ENCODE data around the gene KCNK5. TPM values are rescaled to one million over a fixed set of nuclear protein-coding genes. Genes with fewer than 3 reads are reported as not detected.
A peak's percentile ranks its signal among the peaks of the same experiment; 100 is the strongest.

The KCNK5 gene
- total and polyA plus RNA-seq, 4 donors = 6.0 to 22.0 (median 16.1) TPM

DNA sequence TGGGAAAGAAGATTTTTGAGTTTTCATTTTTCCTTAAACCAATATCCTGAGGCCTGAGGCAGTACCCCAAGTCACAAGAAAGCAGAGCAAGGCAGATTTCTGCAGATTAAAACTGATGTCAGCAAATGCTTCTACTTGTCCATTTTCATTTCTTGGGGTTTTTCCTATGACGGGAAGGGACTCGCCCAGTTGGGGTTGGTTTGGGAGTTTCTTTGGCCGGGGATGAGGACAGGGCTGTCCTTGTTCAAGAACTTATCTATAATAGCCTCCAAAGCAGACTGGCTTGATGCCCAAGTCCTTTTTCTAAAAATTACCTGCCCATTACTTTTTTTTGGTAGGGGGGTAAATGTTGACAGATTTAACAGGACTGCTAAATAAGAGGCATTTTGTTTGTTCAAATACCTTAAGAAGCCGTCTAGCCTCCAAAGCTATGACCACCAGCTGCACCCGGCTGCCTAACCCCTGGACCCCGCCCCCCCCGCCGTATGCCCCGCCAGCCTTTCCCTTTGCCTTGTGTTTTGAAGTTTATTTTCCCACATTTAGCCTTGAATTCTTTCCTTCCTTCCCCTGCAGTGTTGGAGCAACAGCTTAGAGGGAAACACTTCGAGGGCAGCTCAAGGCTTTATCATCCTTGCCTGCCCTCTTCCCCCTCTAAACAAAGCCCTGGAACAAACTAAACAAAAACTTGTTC is 2.5 kb downstream of the KCNK5 start:
- Histone ChIP-seq H3K9me3 (ENCODE audit: control insufficient read depth in 4 of 4, insufficient read depth in 3 of 4, low read length in 3 of 4) (no peaks in the 10 kb centered on the region), H3K27me3 (ENCODE audit: control insufficient read depth in 3 of 3, insufficient read depth in 3 of 3, low read length in 2 of 3) (no peaks in the 10 kb centered on the region), H3K4me3 (peak overlapping the region; percentile 0), H3K9ac (ENCODE audit: insufficient read depth in 1 of 2, low read length in 2 of 2) (peak overlapping the region in 1 of 2 donors; percentile 3), H3K27ac (ENCODE audit: low read depth in 1 of 2, low read length in 1 of 2) (peak overlapping the region in 1 of 2 donors; percentile 13), H3K36me3 (ENCODE audit: control insufficient read depth in 4 of 4, insufficient read depth in 4 of 4, low read length in 4 of 4) (no peaks in the 10 kb centered on the region), H3K4me1 (ENCODE audit: control insufficient read depth in 5 of 5, insufficient read depth in 5 of 5, low read length in 5 of 5) (peaks cover 0 to 63% (median 25%) of the 10 kb centered on the region in 5 donors)
- WGBS, 2 donors = 22 to 23% methylated on average over 10 of the region's 10 CpGs
- DNase-seq = peak; percentile 38 to 57 (median 53)
- ATAC-seq (ENCODE audit: insufficient read depth, low FRiP score) = no peak
- TF ChIP-seq, protein P1, sequence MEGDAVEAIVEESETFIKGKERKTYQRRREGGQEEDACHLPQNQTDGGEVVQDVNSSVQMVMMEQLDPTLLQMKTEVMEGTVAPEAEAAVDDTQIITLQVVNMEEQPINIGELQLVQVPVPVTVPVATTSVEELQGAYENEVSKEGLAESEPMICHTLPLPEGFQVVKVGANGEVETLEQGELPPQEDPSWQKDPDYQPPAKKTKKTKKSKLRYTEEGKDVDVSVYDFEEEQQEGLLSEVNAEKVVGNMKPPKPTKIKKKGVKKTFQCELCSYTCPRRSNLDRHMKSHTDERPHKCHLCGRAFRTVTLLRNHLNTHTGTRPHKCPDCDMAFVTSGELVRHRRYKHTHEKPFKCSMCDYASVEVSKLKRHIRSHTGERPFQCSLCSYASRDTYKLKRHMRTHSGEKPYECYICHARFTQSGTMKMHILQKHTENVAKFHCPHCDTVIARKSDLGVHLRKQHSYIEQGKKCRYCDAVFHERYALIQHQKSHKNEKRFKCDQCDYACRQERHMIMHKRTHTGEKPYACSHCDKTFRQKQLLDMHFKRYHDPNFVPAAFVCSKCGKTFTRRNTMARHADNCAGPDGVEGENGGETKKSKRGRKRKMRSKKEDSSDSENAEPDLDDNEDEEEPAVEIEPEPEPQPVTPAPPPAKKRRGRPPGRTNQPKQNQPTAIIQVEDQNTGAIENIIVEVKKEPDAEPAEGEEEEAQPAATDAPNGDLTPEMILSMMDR (IDR thresholded peaks at IDR 0.05; ENCODE audit: control extremely low read depth, extremely low read depth) = no peak

DNA sequence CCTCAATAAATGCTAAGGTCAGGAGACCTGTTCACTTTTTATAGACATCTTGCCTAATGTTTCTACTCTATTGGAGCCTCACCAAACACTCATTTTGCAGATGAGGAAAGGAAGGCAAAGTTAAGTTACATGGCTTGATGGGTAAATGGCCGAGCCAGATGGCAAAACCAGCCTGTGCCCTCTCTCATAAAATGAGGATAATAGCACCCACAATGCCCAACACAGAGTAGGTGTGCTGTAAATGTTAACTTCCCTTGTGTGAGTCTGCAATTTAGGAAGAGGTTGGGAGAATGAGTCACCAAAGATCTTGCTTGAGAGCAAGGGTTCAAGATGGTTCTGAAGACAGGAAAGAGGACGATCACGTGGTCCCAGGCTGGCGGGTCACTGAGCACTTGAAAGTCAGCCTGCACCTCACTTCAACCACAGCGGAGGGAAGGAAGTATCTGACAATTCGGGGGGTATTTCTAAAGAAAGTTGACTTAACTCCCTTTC is 3.3 kb downstream of the KCNK5 start:
- Histone ChIP-seq H3K27me3 (ENCODE audit: control insufficient read depth in 3 of 3, insufficient read depth in 3 of 3, low read length in 2 of 3) (no peaks in the 10 kb centered on the region), H3K9ac (ENCODE audit: insufficient read depth in 1 of 2, low read length in 2 of 2) (no peak overlapping the region), H3K9me3 (ENCODE audit: control insufficient read depth in 4 of 4, insufficient read depth in 3 of 4, low read length in 3 of 4) (no peaks in the 10 kb centered on the region), H3K4me1 (ENCODE audit: control insufficient read depth in 5 of 5, insufficient read depth in 5 of 5, low read length in 5 of 5) (peaks cover 0 to 71% (median 26%) of the 10 kb centered on the region in 5 donors), H3K27ac (ENCODE audit: low read depth in 1 of 2, low read length in 1 of 2) (peak overlapping the region in 1 of 2 donors; percentile 0), H3K4me3 (no peak overlapping the region), H3K36me3 (ENCODE audit: control insufficient read depth in 4 of 4, insufficient read depth in 4 of 4, low read length in 4 of 4) (peaks cover 0 to 3% (median 0%) of the 10 kb centered on the region in 4 donors)
- ATAC-seq (ENCODE audit: insufficient read depth, low FRiP score) = no peak
- TF ChIP-seq, protein P1 (IDR thresholded peaks at IDR 0.05; ENCODE audit: control extremely low read depth, extremely low read depth) = no peak
- no peak for DNase-seq
- WGBS, 2 donors = 14 to 36% methylated on average over 6 of the region's 6 CpGs

DNA sequence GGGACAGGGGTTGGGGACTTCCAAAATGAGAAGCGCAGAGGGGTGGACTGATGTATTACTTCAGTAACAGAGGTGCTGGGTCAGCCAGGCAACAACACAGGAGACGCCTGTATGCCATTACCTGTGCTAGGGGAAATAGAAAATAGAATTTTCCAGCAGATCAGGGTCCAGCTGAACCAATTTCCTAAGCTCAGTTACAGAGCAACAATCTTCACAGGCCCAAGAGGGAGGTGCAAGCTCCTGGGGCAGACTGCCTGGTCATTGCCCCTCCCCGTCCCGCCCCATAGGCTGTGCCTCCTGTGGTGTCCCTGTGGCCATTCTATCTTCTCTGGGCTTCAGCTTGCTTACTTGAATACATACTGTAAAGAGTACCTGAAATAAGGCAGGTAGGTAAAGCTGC is 3.7 kb downstream of the KCNK5 start:
- WGBS, 2 donors = 63% methylated on average over 4 of the region's 4 CpGs
- TF ChIP-seq, protein P1 (IDR thresholded peaks at IDR 0.05; ENCODE audit: control extremely low read depth, extremely low read depth) = no peak

More for the DNA sequence above, 3.7 kb downstream of the KCNK5 start:
- Histone ChIP-seq H3K9ac (ENCODE audit: insufficient read depth in 1 of 2, low read length in 2 of 2) (no peak overlapping the region), H3K4me3 (no peak overlapping the region), H3K9me3 (ENCODE audit: control insufficient read depth in 4 of 4, insufficient read depth in 3 of 4, low read length in 3 of 4) (no peaks in the 10 kb centered on the region), H3K27me3 (ENCODE audit: control insufficient read depth in 3 of 3, insufficient read depth in 3 of 3, low read length in 2 of 3) (no peaks in the 10 kb centered on the region), H3K27ac (ENCODE audit: low read depth in 1 of 2, low read length in 1 of 2) (peak overlapping the region in 1 of 2 donors; percentile 74), H3K4me1 (ENCODE audit: control insufficient read depth in 5 of 5, insufficient read depth in 5 of 5, low read length in 5 of 5) (peaks cover 0 to 75% (median 26%) of the 10 kb centered on the region in 5 donors), H3K36me3 (ENCODE audit: control insufficient read depth in 4 of 4, insufficient read depth in 4 of 4, low read length in 4 of 4) (peaks cover 0 to 3% (median 0%) of the 10 kb centered on the region in 4 donors)
- DNase-seq = no peak
- ATAC-seq (ENCODE audit: insufficient read depth, low FRiP score) = no peak
